Stimulated activated CD4-positive, alpha-beta T cell treated with anti-CD3 and anti-CD28 coated beads, Interleukin-1b, Interleukin-23, amount 100 ng/mL, for 24 hours (primary cell): Measurements from ENCODE around the gene PEPD.

Experiments used
- DNase-seq, 4 experiments: peaks; one replicate each; pipeline ENCODE4 v3.0.0-alpha.2; 2020; ENCODE audit warnings: low read depth in 4 of 4, low spot score in 1 of 4

Gene PEPD

DNA sequence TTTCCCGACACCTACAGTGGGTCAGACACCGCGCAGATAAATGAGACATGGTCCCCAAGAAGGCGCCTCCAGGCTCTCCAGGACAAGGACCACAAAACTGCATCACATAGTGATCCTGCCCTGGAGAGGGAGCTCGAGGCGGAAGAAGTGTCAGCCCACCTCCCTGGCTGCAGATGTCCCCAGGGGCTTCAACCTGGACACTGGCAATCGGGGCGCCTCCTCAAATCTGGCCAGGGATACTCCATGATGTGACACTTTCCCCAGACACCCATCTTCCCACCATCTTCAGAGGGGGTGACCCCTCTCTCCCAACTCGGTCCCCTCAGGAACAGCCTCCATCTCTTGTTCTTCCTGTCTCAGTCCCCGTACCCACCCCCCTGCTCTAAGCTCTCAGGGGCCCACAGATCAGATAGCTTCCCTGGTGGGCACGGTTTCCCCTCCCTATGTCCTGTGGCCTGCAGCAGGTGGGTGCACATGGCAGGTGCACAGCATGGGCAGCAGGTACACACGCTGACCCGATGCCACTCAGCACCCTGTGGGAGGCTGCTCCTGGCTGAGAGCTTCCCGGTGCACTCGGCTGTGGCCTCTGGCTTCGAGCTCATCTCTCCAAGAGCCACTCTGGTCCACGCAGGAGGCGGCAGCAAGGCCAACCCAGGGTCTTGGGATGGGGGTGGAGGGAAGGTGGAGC lies 61.2 kb downstream of the PEPD start:
- DNase-seq = no peak

DNA sequence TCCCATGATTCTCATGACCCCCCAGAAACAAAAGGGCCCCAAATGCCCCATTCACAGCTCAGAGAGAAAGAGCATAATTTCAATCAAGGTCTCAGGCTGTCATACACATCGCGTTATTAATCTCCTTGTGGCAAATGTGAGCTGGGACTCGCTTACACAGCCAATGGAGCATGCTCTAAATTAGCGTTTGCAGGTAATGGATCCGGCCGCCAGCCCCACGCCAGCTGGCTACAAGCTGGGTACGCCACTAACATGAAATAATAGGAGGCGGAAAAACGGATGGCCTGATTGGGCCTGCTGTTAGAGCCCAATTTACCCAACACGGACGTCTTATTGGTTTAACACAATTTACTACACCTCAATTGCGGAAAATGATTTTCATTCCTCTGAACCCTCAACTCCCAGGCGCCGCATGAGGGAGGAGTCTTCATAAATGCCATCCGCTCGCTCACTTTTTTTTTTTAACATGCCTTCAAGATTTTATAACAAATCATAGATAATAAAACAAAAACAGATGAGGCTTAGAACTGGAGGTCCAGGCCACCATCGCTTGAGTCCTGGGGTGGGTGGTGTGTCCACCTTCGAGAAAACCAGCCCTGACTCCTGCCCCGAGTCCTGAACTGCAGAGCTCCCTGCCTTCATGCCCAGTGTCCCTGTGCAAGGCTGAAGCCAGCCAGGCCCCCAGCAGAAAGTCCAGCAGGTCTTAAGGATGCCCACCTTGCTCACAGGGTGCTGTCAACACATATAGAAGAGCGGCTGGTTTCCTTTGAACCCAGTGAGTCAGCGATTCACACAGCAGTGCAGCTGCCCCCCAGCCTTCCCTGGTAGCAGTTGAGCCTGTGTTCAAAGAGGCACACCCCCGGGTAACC lies 62.1 kb downstream of the PEPD start:
- DNase-seq = no peak

DNA sequence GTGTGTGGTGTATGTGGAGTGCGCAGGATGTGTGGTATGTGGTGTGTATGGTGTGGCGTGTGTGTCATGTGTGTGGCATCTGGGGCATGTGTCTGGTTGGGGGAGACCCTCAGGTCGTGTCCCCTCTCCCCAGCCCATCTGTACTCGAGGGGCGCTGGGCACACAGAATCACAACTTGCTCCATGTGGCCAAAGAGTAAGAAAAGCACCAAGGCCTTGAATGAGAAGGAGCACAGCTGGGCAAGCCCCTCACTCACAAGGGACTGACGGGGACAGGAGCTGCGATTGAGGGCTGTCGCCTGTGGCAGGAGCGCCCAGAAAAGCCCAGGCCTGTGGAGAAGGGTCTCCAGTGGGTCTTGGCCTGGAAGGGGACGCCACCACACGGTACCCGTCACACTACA lies 62.8 kb downstream of the PEPD start:
- no peak for DNase-seq

DNA sequence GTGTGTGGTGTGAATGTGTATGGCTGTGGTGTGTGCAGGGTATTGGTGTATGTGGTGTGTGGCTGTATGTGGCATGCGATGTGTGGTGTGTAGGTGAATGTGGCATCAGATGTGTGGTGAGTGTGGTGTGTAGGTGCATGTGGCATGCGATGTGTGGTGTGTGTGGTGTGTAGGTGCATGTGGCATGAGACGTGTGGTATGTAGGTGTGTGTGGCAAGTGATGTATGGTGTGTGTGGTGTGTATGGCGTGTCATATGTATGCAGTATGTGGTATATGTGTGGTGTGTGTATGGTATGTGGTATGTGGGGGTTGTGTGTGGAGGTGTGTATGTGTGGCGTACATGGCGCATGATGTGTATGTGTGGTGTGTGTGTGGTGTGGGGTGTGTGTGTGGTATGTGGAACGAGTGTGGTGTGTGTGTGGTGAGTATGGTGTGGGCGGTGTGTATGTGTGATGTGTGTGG lies 63.4 kb downstream of the PEPD start:
- no peak for DNase-seq

DNA sequence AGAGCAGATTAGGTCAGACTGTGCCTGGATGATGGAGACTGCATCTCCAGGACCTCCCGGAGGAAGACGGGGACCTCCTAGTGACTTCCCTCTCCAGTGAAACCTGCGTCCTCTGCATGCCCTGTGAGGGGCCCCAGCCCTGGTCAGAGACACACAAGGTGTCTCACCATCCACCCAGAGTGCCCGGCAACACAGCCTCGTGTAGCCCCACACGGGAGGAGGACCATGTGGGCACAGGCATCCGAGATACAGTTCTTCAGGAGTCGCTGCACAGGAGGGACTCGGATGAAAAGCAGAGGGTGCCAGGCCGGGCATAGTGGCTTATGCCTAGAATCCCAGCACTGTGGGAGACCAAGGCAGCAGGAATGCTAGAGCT lies 64.8 kb downstream of the PEPD start:
- DNase-seq = no peak

DNA sequence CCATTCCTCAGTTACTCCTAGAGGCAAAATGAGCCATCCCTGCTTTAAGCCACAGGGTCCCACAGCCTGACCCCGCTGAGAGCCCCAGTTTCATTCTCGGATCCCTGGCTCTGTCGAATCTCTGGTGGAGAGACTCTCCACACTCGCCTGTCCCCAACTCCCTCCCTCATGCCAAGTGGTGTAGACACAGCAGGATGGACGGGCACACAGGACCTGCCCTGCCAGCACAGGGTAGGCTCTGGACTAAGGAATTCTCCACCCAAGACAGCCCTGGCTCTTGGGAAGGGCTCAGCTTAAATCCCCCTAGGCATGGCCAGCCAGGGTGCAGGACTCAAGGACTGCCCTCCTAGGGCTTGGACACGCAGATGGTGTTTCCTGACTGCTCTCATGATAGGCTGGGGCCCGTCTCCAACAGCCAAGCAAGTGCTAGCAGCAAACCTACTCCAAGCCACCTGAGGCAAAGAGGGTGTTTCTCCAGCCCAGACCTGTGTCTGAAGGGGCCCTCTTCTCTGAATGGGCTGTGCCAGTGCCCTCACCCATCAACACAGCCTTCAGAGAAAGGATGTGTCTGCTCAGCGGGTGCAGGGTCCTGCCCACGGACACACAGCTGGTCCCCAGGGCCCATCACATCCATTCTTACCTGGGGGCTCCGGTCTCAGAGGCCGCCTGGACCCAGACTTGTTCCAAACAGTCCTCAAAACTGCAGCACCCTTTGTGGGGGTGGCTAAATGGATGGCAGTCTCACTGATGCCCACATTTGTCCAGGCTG lies 65.3 kb downstream of the PEPD start:
- DNase-seq = no peak

DNA sequence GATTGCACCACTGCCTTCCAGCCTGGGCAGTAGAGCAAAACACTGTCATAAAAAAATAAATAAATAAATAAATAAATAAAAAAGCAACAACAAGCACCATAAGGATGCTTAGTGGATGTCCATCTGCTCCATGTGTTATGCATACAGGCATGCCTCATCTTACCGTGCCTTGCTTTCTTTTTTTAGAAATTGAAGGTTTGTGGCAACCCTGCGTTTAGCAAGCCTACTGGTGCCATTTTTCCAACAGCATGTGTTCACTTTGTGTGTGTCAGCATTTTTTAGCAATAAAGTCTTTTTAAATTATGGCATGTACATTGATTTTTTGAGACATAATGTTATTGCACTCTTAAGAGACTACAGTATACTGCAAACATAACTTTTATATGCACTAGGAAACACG lies 68.3 kb downstream of the PEPD start:
- DNase-seq = no peak

DNA sequence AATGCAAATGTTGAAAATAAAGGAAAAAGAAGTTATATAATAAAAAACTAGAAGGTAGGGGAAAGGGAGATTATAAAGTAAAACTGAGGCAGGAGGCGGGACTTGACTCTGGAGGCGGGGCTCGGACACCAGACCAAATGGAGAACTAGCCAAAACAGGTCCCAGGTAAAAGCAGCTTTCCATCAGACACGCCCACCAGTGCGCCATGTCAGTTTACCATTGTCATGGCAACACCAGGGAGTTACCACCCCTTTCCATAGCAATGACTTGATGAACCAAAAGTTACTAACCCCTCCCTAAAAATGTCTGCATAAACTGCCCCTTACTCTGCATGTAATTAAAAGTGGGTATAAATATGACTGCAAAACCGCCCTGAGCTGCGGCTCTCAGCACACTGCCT lies 70.9 kb downstream of the PEPD start:
- DNase-seq = no peak

DNA sequence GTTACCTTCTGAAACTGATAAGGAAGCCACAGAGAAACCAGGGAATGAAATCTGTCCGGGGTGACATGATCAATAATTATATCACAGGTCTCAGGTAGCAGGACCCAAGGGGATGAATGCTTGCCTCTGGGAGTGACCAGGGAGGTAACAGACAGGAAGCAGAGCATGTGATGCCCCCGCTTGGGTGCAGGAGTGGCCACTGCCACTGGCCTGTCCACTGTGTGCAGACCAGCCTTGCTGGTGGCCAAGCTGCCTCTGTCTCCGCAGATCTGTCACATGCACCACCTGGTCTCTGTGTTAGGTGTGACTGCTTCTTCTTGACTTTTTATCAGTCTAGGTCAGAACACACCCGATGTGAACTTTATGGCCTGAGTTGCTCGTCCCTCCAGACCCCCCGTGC lies 71.8 kb downstream of the PEPD start:
- DNase-seq = no peak

DNA sequence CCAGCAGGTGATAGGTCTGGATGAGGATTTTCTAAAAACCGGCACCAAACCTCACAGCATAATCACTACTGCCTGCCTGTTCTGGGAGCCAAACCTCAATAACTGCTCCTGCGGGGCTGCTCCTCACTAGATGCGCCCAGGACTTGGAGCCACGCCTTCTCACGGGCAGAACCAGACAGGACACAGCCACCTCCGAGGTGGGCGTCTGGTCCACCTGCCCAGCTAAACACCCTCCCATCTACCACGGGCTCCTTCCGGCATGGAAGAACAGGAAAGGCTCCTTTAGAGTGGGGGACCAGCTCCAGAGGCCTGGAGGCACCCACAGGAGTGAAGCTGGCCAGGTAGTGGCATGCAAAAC lies 73.5 kb downstream of the PEPD start:
- DNase-seq = no peak

DNA sequence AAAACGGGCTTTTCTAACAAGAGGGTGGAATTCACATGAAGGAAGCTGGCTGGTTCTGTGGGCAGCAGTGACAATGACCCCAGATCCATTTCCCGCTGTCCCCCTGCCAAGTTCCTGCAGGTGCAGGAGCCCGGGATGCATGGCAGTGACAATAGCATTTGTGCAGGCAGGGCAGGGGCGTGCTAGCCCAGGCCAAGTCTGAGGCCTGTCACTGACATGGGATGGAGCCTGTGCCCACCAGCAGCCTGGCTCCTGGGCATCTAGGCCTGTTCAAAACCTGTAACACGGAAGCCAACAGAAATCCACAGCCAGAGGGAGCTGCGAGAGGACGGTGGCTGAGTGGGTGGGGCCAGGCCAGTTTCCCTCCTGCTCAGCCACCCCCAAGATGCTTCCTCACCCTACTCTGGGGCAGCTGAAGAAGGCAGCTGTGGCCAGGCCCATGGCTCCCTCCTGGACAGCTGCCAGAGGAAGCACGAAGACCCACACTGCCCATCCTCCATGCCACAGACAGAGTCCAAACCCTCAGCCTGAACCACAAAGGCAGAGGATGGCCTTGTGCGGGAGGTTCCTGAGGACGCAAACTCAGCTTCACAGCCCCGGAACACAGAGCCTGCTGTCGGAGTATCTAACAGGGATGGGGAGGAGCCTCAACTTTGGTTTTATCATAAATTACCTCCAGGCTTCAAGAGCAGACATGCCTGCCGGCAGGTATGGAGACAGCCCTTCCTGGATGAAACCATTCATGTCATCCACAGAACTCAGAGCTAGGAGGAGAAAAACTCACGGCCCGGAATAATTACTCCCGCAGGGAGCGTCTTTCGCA lies 74.0 kb downstream of the PEPD start:
- no peak for DNase-seq

DNA sequence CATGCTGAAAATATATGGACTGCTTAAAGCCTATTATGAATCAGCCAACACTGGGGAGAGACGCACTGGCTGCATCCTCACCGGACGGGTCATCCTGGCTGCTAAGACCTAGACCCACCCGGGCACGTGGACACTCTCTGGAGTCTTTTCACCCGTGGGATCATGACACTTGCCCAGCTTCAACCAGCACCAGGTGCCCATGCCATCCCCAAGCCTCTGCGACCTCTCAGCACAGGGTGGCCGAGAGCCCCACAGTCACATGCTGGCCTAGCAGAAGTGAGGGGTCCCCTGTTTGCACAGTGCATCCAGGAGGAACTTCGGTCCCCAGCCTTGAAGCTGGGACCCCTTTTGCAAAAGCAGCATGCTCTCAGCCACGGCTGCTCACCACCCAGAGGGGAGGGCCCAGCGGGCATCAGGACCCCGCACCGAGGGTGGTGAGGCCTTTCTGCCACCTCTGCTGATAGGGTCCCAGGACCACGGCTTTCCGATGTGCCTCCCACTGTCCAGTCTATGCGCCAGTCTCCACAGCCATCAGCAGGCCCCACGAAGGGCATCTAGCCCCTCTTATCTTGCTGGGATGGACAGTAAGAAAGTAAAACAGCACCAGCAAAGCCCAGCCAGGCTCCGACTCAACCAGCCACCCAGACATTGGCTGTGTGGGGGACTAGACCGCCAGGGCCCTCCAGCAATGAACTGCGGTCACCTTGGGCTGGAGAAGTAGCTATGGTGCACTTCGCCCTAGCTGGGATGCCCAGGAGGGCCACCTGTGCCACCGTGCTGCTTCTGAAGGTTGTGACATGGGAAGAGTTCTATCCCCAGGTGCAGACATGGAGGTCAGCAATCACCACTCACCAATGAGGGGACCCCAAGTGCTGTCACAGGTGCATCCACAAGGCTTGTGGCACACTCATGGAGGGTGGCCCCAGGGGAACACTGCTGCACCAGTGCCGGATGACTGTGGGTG lies 75.0 kb downstream of the PEPD start:
- DNase-seq = no peak

DNA sequence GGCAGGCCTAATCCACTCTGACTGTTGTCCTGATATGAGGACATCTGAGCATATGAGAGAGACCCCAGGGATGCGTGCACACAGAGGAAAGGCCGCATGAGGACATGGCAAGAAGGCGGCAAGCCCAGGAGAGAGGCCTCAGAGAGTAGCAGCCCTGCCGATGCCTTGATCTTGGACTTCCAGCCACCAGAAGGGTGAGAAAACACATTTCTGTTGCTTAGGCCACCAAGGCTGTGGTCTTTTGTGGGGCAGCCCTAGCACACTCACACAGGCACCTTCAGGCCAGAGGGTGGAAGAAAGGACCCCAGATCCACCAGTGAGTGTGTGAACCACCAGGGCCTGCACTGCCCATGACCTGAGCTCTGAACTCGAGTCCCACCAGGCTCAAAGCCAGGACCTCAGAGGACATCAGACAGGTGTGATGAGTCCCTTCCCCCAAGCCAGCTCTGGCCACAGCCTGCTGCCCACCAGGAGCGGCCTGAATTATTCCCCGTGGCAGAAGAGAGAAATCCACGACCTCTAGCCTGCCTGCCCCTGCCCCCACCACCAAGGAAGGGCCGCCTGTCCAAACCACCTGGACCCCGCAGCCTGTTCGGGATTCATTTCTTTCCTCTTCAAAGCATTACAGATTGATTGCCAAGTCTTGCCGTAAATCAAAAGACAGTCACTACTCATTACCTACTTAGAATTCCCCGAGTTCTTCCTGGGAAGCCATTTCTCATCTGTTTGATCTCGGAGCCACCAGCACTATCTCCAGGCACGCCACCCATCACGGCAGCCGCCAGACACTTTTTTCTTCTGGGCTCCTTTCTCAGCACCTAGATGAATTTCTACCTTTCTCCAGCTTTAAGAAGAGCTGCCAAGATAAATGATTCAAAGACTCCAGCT lies 75.9 kb downstream of the PEPD start:
- no peak for DNase-seq

DNA sequence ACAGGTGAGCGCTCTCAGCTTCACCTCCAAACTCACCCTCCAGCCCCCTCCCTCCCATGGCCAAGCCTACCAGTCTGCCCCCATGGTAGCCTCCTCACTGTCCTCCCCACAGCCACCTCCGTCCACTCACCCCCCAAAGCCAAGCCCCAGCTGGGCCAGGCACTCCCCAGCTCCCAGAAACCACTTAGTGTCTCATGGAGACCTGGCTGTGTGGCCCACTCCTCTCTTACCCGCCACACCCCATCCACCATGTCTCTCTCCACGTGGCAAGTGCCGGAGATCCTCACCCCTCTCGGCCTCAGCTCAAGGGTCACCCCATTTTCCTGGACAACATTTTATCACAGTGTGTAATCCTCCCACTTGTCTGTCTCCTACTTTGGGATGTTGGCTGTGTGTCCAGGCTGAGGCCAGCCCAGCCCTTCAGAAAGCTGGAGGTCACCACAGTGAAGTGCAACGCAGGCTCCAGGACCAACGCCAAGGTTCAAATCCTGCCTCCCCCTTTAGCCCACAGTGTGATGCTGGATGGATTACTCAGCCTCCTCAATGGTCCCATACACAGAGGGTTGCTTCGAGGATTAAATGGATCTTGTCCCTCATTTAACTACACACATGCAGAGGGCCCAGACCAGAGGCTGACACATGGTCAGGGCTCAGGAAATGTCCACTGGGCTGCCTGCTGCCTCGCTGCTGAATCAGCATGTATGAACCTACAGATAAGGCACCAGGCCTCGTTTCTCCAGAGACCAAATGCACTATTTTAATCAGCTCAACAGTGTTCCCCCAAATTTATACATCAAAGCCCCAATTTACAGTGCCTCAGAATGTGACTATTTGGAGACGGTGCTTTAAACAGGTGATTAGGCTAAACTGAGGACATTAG lies 76.8 kb downstream of the PEPD start:
- no peak for DNase-seq

DNA sequence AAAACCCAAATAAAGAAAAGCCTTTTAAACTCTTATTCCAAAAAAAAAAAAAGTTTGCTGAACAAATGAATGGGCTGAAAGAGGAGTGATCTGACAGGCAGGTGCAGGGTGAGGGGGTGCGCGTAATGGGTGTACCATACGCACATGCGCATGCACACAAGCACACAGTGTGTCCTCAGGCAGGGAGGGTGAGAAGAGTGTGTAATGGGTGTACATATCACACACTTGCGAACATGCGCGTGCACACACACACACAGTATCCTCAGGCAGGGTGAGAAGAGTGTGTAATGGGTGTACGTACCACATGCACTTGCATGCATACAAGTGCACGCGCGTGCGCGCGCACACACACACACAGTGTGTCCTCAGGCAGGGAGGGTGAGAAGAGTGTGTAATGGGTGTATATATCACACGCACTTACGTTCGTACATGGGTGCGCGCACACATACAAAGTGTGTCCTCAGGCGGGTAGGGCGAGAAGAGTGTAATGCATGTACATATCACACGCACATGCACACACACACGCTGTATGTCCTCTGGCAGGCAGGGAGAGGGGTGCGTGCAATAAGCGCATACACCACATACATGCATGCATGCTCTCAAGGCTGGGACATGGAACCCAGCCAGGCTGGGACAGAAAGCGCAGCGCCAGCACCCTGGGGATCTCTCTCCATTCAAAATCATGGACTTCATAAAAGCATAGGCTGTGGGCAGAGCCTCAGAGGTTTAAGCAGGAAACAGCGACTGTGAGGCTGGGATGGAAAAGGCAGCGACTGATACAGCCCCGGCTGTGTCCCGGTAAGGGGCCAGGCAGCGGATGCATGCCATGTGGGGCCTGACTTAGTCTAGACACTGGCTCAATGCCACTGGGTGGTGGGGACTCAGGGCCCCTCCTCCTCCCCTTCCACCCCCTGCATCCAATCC lies 77.7 kb downstream of the PEPD start:
- DNase-seq = no peak

DNA sequence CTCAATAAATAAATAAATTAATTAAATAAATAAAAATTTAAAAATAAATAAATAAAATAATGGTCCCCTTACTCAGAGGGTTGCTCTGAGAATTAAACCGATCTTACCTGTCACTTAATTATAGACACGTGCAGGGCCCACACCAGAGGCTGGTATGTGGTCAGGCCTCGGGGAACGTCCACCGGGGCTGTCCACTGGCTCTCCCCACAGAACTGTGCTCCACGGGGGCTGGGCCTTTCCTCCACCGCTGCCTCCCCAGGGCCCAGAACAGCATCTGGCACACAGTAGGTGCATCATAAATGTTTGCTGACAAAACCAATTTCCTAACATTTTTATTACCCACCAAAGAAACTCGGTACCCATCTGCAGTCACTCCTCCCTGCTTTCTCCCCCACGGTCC lies 78.9 kb downstream of the PEPD start:
- no peak for DNase-seq

DNA sequence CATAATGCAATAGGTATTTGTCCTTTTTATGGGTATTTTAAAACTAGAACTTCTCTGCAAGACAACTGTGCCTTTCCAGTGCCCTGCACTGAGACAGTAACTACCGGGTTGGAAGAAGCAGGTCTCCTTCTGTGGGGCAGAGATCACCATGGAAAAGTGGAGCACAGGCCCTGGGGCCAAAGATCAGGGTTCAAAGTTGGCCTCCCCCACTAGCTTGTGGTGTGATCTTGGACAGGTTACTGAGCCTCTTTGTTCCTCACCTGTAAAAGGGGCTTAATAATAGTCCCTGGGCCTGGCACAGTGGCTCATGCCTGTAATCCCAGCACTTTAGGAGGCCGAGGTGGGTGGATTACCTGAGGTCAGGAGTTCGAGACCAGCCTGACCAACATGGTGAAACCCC lies 79.8 kb downstream of the PEPD start:
- DNase-seq = no peak
